Stimulated activated CD4-positive, alpha-beta T cell treated with anti-CD3 and anti-CD28 coated beads, Interleukin-4, amount 100 ng/mL, for 48 hours (primary cell): ENCODE results near the gene ATXN1.

ENCODE experiments used
- DNase-seq, 2 donors: peaks; one replicate each; pipeline ENCODE4 v3.0.0-alpha.2; 2020; ENCODE audit warnings: low read depth in 2 of 2

The ATXN1 gene

GRCh38 chr6:16360365-16360764 lies 400.9 kb downstream of the ATXN1 start:
- DNase-seq = no peak

DNA sequence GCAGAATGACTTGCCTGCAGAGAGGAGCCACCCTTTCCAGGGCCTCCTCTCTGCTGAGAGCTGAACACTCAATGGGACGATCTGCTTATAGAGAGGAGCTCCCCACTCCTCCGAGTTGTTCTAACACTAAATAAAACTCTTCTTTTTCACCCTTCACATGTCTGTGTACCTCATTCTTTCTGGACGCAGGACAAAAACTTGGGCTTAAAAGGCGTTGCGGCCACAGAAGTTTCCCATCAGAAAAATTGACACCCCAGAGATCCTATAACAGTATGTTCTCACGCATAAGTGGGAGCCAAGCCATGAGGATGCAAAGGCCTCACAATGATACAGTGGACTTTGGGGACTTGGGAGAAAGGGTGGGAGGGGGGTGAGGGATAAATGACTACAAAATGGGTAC lies 401.7 kb downstream of the ATXN1 start:
- no peak for DNase-seq

DNA sequence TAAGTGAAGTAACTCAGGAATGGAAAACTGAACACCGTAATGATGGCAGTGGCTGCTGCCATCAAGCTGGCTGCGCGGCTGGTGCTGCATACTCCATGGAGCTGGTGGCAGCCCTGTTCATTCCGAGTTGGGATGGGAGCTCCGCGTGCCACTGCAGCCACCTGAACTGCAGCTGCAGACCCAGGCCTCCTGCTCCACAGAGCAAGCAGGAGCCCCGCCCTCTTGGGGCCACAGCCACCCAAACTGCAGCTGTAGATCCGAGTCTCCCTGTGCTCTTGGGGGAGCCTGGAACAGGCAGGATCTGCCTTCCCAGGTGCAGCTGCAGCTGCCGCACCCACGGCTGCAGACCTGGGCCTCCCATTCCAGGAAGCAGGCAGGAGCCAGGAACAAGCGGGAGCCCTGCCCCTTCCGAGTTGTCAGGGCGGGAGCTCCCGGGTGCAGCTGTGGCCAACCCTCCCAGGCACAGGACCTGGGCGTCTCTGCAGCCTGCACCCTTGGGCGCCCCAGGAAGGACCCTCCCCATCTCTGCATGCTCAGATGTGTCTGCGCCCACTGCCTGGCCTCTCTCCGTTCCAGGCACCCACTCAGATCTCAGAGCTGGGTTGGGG lies 402.6 kb downstream of the ATXN1 start:
- DNase-seq = no peak

DNA sequence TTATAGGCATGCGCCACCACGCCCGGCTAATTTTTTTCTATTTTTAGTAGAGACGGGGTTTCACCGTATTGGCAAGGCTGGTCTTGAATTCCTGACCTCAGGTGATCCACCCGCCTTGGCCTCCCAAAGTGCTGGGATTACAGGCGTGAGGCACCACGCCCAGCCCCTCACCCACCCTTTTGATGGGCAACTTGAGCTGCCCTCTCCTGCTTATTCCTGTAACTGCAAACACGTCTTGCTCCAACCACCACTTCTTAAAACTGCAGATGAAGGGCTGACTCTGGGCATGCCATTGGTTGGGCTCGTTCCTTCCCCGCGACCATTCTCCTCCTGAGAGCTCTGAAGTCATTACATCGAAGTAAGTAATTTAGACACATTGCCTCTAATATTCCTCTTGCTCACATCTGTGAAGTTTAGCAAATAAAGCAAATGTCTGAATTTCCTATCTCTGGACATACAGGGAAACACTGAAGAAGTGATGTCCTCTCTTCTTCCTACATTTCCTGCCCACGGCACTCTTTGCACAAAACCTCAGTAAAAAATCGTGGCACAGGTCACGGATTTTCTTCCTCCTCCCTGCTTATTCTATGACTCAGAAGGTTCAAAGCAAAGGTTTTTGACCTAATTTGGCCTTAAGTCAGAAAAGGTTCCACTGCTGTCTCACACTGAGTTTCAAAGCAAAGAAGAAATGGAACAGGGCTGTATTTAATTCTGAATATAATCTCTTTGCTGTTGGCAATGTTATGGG lies 405.4 kb downstream of the ATXN1 start:
- no peak for DNase-seq

DNA sequence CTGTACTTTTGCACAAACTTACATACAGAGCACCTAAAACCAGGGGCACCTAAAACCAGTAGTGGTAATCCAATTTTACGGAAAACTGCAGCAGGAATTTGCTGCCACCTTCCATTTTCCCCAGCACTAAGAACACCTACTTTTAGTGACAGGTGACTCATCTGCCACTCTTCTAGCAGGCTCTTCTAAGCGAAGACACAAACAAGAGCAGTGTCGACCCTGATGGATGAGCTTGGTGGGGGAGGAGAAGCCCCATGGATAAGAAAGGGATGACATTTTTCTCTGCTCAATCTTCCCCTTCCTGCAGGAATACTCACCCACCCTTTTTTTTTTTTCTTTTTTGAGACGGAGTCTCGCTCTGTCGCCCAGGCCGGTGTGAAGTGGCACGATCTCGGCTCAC lies 406.0 kb downstream of the ATXN1 start:
- DNase-seq = no peak

GRCh38 chr6:16354692-16355091 lies 406.6 kb downstream of the ATXN1 start:
- DNase-seq = no peak

DNA sequence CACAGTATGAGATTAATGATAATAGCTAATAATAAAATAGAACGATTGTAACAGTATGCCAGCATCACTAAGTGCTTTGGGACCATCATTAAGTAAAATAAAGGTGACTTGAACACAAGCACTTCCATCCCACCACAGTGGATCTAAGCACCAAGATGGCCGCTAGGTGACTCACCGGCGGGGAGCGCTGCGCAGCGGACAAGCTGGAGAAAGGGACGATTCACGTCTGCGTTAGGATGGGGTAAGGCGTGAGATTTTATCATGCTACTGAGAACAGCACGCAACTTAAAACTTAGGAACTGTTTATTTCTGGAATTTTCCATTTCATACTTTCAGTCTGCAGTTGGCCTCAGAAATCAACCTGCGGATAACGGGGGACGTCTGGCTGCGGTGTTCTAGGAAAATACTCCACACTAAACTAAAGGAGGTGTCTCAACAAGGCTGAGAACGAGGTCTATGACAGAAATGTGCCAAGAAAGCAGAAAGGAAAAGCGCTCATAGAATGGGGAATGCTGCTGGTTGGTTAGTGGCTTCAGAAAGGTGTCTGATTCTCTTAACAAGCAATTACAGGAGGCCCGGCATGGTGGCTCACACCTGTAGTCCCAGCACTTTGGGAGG lies 408.3 kb downstream of the ATXN1 start:
- no peak for DNase-seq

DNA sequence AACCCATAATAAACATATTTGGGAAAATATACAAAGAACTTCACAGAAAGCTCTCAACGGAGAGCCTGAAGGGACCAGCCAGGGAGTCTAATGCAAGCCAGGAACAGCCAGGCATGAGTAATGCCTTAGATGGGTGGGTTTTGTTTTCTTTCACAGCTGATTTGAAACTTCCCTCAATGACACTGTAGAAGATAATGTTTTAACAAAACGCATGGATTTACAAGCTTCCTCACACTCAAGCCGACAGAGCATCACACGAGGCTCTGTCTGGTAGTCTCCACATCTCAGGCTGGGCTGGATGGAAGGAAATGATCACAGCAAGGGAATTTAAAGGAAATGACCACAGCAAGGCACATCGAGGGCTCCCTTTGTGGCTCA lies 409.0 kb downstream of the ATXN1 start:
- no peak for DNase-seq

GRCh38 chr6:16349544-16349943 lies 411.7 kb downstream of the ATXN1 start:
- DNase-seq = no peak

GRCh38 chr6:16346831-16347230 lies 414.4 kb downstream of the ATXN1 start:
- no peak for DNase-seq

DNA sequence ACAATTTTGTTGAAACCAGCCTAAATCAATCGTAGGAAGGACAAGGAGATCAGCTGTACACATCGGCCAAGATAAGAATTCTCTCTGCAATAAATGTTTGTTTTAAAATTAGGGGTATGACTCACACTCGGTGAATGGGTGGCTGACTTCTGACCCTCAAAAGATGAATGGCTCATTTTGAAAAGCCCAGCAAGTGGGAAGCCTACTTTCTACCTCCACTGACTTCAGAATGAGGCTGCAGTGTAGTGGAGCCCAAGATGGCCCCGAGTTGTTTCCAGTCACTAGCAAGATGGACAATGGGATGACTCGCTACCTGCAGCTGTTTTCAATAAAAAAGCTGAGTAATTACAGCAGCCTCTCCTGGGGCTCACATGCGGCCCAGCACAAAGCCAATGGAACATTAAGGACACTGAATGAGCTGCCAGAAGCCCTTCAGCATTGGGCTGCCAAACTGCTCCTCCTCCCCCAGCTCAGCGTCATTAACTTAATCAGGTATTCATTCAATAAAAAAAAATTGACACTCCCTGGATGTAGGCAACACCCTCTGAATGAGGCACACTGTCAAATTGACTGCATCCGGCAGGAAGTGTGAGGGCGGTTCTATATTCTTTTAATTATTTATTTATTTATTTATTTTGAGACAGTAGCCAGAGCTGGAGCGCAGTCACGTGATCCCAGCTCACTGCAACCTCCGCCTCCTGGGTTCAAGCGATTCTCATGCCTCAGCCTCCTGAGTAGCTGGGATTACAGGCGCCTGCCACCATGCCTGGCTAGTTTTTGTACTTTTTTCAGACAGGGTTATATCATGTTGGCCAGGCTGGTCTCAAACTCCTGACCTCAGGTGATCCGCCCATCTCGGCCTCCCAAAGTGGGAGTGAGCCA lies 415.6 kb downstream of the ATXN1 start:
- DNase-seq = no peak

DNA sequence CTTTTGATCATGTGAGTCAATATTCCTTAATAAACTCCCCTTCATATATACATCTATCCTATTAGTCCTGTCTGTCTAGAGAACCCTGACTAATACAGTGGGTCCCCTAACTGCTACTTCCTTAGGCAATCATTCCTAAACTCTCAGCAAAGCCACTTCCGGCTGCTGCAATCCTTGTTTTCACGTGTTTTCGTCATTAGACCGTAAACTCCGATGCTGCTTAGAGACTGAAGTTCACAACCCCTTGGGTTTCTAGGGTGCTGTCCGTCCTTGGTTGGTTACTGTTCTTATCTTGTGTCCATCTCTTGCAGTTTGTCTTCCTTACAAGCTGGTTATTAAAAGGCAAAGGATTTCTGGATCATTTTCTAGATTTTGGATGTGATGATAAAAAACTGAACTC lies 416.5 kb downstream of the ATXN1 start:
- no peak for DNase-seq

DNA sequence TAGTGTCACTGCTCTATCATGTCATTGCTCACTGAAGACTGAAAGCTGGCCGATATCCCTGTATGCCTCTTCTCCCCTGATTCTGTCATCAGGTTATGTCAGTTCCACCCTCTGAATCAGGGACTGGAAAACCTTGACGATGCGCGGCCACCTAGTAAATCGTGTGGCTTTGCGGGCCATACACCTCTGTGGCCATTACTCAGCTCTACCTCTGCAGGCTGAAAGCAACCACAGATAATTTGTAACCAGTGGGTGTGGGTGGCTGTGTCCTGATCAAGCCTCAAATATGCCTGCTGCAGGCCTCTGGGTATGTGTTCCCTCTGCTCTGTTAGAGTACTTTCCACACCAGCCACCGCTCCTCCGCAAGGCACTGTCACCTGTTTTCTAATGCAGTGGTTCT lies 417.7 kb downstream of the ATXN1 start:
- DNase-seq = no peak

DNA sequence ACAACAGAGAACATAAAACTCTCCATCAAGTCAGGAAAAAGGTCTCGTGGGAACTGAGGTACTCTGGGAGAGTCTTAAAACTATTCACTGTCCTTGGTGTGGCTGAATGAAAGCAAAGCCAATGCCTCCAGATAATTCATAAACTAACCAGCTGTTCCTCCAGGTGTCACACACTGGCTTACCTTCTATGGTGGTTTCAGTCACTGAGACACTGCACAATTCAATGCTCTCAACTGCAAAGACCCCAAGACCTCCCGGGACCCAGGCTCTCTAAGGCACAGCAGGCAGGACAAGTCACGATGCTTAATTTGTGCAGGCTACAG lies 422.0 kb downstream of the ATXN1 start:
- DNase-seq = no peak

- no peak for DNase-seq
These were observed 422.5 kb downstream of the ATXN1 start for GRCh38 chr6:16338577-16339264.

- DNase-seq = no peak
These were observed 423.8 kb downstream of the ATXN1 start for GRCh38 chr6:16337295-16337975.

- DNase-seq = no peak
These were observed 424.4 kb downstream of the ATXN1 start for GRCh38 chr6:16336911-16337294.

DNA sequence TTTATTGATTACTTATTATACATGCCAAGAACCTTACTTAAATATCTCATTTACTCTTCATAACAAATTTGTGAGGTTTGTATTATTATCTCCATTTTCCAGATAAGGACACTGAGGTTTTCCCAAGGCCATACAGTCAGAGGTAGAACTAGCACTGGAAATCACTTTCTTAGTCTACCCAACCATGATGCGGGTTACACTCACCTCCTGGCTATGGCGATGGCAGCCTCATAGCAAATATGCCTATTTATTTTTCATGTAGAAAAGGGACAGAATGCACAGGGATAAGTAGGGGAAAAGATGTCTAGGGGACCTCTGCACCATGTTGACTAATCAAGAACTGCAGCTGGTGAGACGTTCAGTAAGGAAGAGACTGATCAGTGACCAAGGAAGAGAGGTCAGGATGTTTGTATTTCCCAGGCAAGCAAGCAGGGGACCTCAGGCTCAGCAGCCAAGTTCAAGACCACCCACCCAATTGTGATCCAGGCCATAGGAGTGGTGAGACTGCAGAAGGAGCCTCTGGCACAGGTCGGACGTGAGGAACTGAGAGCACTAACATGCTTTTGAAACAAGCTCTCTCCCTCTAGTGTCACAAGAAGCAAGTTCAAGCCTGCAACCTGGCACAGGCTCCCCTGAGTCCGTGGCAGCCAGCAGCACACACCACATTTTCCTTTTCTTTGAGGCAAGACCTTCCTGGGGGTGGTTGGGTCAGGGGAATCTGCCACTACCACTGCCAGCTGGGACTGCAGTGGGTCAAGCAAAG lies 425.0 kb downstream of the ATXN1 start:
- no peak for DNase-seq

DNA sequence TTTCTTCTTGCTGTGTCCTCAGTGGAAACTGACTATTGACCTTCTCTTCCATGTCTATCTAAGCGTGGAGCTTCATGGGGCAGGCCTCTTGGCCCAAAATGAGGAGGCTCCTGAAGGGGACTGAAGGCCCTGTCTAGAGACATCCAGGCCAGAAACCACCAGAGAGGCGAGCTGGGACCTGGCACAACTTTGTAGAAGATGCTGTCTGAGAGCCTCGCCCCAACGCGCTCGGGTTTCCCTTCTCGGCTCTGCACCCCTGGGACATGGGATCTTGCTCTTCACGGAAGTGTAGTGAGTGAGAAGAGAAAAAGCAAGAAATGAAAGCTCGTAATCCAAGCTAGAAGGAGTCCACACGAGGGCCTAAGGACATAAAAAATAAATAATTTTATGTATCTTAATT lies 426.1 kb downstream of the ATXN1 start:
- DNase-seq = no peak

- no peak for DNase-seq
These were observed 426.6 kb downstream of the ATXN1 start for GRCh38 chr6:16334671-16335070.

DNA sequence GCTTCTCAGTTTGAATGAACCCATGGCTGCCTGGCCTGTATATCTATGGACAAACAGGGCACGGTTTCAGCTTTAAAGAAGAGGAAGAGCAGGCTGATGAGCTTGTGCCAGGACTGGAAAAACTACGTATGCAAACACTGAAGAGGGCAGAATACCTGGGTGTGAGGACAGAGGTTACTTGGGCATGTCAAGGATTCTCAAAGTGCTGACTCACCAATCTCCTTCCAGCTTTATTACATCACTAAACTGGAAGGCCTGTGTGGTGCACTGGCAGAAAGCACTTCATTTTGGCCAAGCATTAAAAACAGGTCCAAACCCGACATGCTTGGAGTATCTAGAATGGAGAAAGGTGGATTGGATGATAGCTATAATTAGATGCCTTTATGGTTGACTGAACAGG lies 427.7 kb downstream of the ATXN1 start:
- DNase-seq = no peak
